ENCODE measurements around the gene ZNF385A.

The ZNF385A gene

GRCh38 chr12:54364413-54364812 is 20.1 kb downstream of the ZNF385A start, which contains the start of gene GPR84:
TSS of gene GPR84 (minus strand) at chr12:54364486. CDS start at chr12:54363851, 635 bp downstream.
- in situ Hi-C loops (cut with HindIII; ENCODE audit: low sequenced_read_pairs): loop anchor here (25.0 kb wide), 1 partner anchor 152 kb away; no protein-coding TSS in a partner anchor
- no peak for DNase-seq (ENCODE audit: low read depth, low spot score)
- no peak for TF ChIP-seq CTCF (IDR thresholded peaks at IDR 0.05; ENCODE audit: low read depth, low read length)
- H3K4me3 ChIP-seq (ENCODE audit: low read depth, low read length): no peak within 1 kb of the TSS

- no peak overlapping the region for H3K4me3 ChIP-seq (ENCODE audit: low read depth, low read length)
- DNase-seq (ENCODE audit: low read depth, low spot score): no peak
- in situ Hi-C loops (cut with HindIII; ENCODE audit: low sequenced_read_pairs): loop anchor here (25.0 kb wide), 1 partner anchor 151 kb away; no protein-coding TSS in a partner anchor
- no peak for TF ChIP-seq CTCF (IDR thresholded peaks at IDR 0.05; ENCODE audit: low read depth, low read length)
These were observed 20.9 kb downstream of the ZNF385A start for GRCh38 chr12:54363618-54364017.

GRCh38 chr12:54363047-54363446 is 21.5 kb downstream of the ZNF385A start:
- no peak for TF ChIP-seq CTCF (IDR thresholded peaks at IDR 0.05; ENCODE audit: low read depth, low read length)
- in situ Hi-C loops (cut with HindIII; ENCODE audit: low sequenced_read_pairs): loop anchor here (25.0 kb wide), 1 partner anchor 151 kb away; no protein-coding TSS in a partner anchor
- no peak for DNase-seq (ENCODE audit: low read depth, low spot score)
- no peak overlapping the region for H3K4me3 ChIP-seq (ENCODE audit: low read depth, low read length)

GRCh38 chr12:54360717-54361456 is 23.6 kb downstream of the ZNF385A start:
- in situ Hi-C loops (cut with HindIII; ENCODE audit: low sequenced_read_pairs): loop anchor here (25.0 kb wide), 1 partner anchor 149 kb away; no protein-coding TSS in a partner anchor
- H3K4me3 ChIP-seq (ENCODE audit: low read depth, low read length): no peak overlapping the region
- peak; percentile 91 for TF ChIP-seq CTCF (IDR thresholded peaks at IDR 0.05; ENCODE audit: low read depth, low read length)
- DNase-seq (ENCODE audit: low read depth, low spot score): peak; percentile 83

GRCh38 chr12:54359762-54360351 is 24.7 kb downstream of the ZNF385A start:
- in situ Hi-C loops (cut with HindIII; ENCODE audit: low sequenced_read_pairs): loop anchor here (25.0 kb wide), 1 partner anchor 148 kb away; no protein-coding TSS in a partner anchor
- peak overlapping the region; percentile 33 for H3K4me3 ChIP-seq (ENCODE audit: low read depth, low read length)
- TF ChIP-seq CTCF (IDR thresholded peaks at IDR 0.05; ENCODE audit: low read depth, low read length): no peak
- DNase-seq (ENCODE audit: low read depth, low spot score): no peak

- TF ChIP-seq CTCF (IDR thresholded peaks at IDR 0.05; ENCODE audit: low read depth, low read length): no peak
- in situ Hi-C loops (cut with HindIII; ENCODE audit: low sequenced_read_pairs): loop anchor here (25.0 kb wide), 1 partner anchor 147 kb away; no protein-coding TSS in a partner anchor
- peak overlapping the region; percentile 49 for H3K4me3 ChIP-seq (ENCODE audit: low read depth, low read length)
- peak; percentile 100 for DNase-seq (ENCODE audit: low read depth, low spot score)
These were observed 25.4 kb downstream of the ZNF385A start for GRCh38 chr12:54358945-54359761.
